OCI-LY7 (cell line): ENCODE data around the gene BAHCC1. TPM values are rescaled to one million over a fixed set of nuclear protein-coding genes. Genes with fewer than 3 reads are reported as not detected.

Experiments
- BruUV-seq: library from RNA; stranded (reverse); fragments of 400-500 nt; replicated peaks from 2 replicates; lab custom pipeline; 2021; lab: Mats Ljungman, UMichigan
- CTCF ChIA-PET: fragments of 300-600 bp; sonication (Branson Sonifier 250); formaldehyde crosslinking; loops from one replicate; lab custom pipeline; 2022; ENCODE audit warnings: antibody characterized with exemption; ENCODE audit not compliant: unreplicated experiment; lab: Charles Lee
- POLR2A ChIA-PET: fragments of 300-600 bp; sonication (Branson Sonifier 250); formaldehyde crosslinking; loops from one replicate; lab custom pipeline; 2022; ENCODE audit warnings: antibody characterized with exemption; lab: Charles Lee
- DNase-seq: peaks from one replicate; pipeline ENCODE4 v3.0.0-alpha.2; 2015; ENCODE audit warnings: low spot score
- H2AFZ ChIP-seq: fragments of 200-600 bp; sonication (generic), shearing (Covaris generic); 2 replicates; pipeline ENCODE4 v1.6.1; 2014; ENCODE audit warnings: mild to moderate bottlenecking, antibody characterized with exemption, low read length, moderate library complexity
- H3K27ac ChIP-seq: fragments of 200-600 bp; sonication (generic); 2 replicates; pipeline ENCODE4 v1.5.1; 2014; ENCODE audit warnings: mixed run types, low read depth, mild to moderate bottlenecking, moderate library complexity, low read length, inconsistent platforms; ENCODE audit not compliant: poor library complexity, severe bottlenecking
- H3K36me3 ChIP-seq: fragments of 200-600 bp; sonication (generic); 2 replicates; pipeline ENCODE4 v1.6.1; 2014; ENCODE audit warnings: mild to moderate bottlenecking, antibody characterized with exemption, low read length, moderate library complexity, mixed read lengths; ENCODE audit not compliant: insufficient read depth
- H3K4me1 ChIP-seq: fragments of 200-600 bp; sonication (generic); 2 replicates; pipeline ENCODE4 v1.5.1; 2014; ENCODE audit warnings: mild to moderate bottlenecking, low read length; ENCODE audit not compliant: insufficient read depth, poor library complexity, severe bottlenecking
- H3K4me2 ChIP-seq: fragments of 200-600 bp; sonication (generic); 2 replicates; pipeline ENCODE4 v1.6.1; 2014; ENCODE audit warnings: mild to moderate bottlenecking, low read length
- H3K4me3 ChIP-seq: fragments of 200-600 bp; sonication (generic); 2 replicates; pipeline ENCODE4 v1.5.1; 2014; ENCODE audit warnings: mild to moderate bottlenecking, low read depth, low read length; ENCODE audit not compliant: poor library complexity, severe bottlenecking
- H3K79me2 ChIP-seq: fragments of 200-600 bp; sonication (generic); 2 replicates; pipeline ENCODE4 v1.6.1; 2016; ENCODE audit warnings: low read depth, mild to moderate bottlenecking, low read length, moderate library complexity, mixed read lengths; ENCODE audit not compliant: insufficient read depth
- H3K9me2 ChIP-seq: fragments of 200-600 bp; sonication (generic); 2 replicates; pipeline ENCODE4 v1.6.1; 2016; ENCODE audit warnings: mild to moderate bottlenecking, low read length, mixed read lengths; ENCODE audit not compliant: insufficient read depth
- H3K9me3 ChIP-seq: fragments of 200-600 bp; sonication (generic); 2 replicates; pipeline ENCODE4 v1.6.1; 2014; ENCODE audit warnings: mild to moderate bottlenecking, mixed run types, low read length, mixed read lengths
- H4K20me1 ChIP-seq: fragments of 200-600 bp; sonication (generic); 2 replicates; pipeline ENCODE4 v1.6.1; 2014; ENCODE audit warnings: mild to moderate bottlenecking, antibody characterized with exemption, low read length, moderate library complexity, mixed read lengths; ENCODE audit not compliant: insufficient read depth
- EZH2phosphoT487 ChIP-seq: fragments of 200-600 bp; sonication (generic); IDR thresholded peaks from 2 replicates; pipeline ENCODE4 v1.6.1; 2018; ENCODE audit warnings: low read depth, borderline replicate concordance, mild to moderate bottlenecking, mixed run types, antibody characterized with exemption, low read length, moderate library complexity, mixed read lengths
- intact Hi-C: fragments of 100-400 bp; cut with micrococcal nuclease; formaldehyde crosslinking; loops from one replicate; pipeline ENCODE4 v1.10.0; 2022; ENCODE audit not compliant: unreplicated experiment
- total RNA-seq, 2 experiments: library from RNA; depleted of rRNA in 1 of 2; stranded (reverse); fragments of >200 nt in 1 of 2; shearing (Covaris generic) in 1 of 2; gene quantifications; 2 replicates each; pipeline ENCODE4 v1.2.3, GENCODE V29; 2014 to 2022
- TF ChIP-seq, protein P1 (sequence below): fragments of 200-600 bp; sonication (generic); conservative IDR thresholded peaks from 2 replicates; pipeline ENCODE4 v1.5.1; 2014; ENCODE audit warnings: mild to moderate bottlenecking, antibody characterized with exemption, low read length, moderate library complexity, mixed read lengths

The BAHCC1 gene
- total RNA-seq, 2 experiments from 2014 or later: 5.2 to 5.5 TPM

DNA sequence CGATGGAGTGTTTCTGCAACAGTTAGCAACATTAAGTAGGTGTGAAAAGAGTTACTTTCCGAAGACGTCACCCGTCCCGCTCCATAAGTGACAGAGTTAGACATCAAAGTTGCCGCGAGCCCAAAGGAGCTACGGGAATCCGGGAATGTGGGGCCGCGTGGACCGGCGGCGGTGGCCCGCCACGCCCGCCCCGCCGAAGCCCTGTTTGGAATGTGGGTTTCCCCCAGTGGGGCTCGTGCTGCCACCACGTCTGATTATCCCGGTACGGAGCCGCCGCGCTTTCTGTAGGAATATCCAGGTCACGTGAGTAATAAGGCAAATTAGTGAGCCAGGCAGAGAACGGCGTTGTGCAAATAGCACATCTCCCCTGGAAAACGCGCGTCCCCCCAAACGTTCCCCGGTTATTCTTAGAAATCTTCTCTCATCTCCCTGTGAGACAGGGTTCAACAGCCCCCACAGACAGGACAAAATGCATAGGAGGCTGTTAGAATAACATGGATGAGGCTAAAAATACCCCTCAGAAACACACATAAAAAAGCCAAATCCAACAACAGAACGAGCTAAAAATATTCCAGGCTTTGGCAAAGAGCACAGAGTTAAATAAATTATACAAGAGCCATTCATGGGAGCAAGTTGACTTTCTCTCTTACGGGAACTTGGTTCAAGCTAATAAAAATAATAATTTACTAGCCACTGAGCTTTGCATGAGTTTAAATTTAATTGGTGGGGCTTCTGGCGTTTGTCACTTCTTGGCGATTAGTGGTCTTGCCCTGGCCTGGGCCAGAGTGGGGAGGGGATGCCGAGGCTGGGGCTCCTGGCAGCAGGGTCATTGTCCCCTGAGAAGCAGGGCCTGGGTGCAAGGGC is 8.6 kb downstream of the BAHCC1 start:
- H2AFZ ChIP-seq: no peak overlapping the region
- CTCF ChIA-PET: no interaction called here
- no peak for DNase-seq
- no peaks in the 10 kb centered on the region for H3K9me2 ChIP-seq
- intact Hi-C loops: no loop called here
- H4K20me1 ChIP-seq: no peaks in the 10 kb centered on the region
- H3K36me3 ChIP-seq: no peaks in the 10 kb centered on the region
- no peaks in the 10 kb centered on the region for H3K79me2 ChIP-seq
- no peak overlapping the region for H3K4me3 ChIP-seq
- BruUV-seq: no TSS peak
- POLR2A ChIA-PET: interaction anchor here (1.8 kb wide), 1 partner anchor 9 kb away, joined by 6 read pairs; the partner anchor contains the start of gene BAHCC1
- no peak for TF ChIP-seq EZH2phosphoT487
- no peak overlapping the region for H3K27ac ChIP-seq
- no peak overlapping the region for H3K4me2 ChIP-seq
- no peaks in the 10 kb centered on the region for H3K9me3 ChIP-seq
- peaks cover 11% of the 10 kb centered on the region for H3K4me1 ChIP-seq

DNA sequence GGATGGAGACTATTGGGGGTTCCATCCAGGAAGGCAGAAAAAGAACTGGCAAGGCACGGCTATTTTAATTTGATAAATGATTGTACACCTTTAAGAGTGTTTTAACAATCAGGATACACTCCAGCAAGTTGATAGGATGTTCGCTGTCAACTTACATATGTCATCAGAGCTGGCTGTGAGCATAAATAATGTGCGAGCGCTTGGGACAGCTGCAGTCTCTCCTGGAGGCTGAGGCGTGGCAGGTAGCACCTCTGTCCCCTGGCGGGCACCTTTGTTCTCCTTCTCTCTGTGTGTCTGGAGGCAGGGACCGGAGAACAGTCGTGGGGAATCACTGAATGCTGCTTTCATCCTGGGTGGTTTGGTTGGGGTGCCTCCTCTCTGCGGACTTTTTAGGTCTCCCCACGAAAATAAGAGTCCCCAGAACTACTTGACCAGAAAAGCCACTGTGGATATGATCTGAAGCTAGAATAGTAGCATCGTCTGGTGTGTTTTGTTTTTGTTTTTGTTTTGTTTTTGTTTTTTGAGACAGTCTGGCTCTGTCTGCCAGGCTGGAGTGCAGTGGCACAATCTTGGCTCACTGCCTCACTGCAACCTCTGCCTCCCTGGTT is 9.4 kb downstream of the BAHCC1 start:
- Histone ChIP-seq H3K4me2 (no peak overlapping the region), H4K20me1 (no peaks in the 10 kb centered on the region), H3K79me2 (no peaks in the 10 kb centered on the region), H3K9me2 (no peaks in the 10 kb centered on the region), H3K36me3 (no peaks in the 10 kb centered on the region), H3K4me1 (peaks cover 11% of the 10 kb centered on the region), H3K4me3 (no peak overlapping the region), H2AFZ (no peak overlapping the region), H3K27ac (no peak overlapping the region), H3K9me3 (no peaks in the 10 kb centered on the region)
- TF ChIP-seq, protein P1, sequence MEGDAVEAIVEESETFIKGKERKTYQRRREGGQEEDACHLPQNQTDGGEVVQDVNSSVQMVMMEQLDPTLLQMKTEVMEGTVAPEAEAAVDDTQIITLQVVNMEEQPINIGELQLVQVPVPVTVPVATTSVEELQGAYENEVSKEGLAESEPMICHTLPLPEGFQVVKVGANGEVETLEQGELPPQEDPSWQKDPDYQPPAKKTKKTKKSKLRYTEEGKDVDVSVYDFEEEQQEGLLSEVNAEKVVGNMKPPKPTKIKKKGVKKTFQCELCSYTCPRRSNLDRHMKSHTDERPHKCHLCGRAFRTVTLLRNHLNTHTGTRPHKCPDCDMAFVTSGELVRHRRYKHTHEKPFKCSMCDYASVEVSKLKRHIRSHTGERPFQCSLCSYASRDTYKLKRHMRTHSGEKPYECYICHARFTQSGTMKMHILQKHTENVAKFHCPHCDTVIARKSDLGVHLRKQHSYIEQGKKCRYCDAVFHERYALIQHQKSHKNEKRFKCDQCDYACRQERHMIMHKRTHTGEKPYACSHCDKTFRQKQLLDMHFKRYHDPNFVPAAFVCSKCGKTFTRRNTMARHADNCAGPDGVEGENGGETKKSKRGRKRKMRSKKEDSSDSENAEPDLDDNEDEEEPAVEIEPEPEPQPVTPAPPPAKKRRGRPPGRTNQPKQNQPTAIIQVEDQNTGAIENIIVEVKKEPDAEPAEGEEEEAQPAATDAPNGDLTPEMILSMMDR: peak; percentile 25; the same call in 1 of the 2 replicates
- no peak for TF ChIP-seq EZH2phosphoT487
- ChIA-PET POLR2A (interaction anchor here (0.6 to 1.8 kb wide), 2 partner anchors 10 to 102 kb away, joined by 4 to 6 read pairs; partner anchors contain the start of gene BAHCC1), CTCF (no interaction called here)
- BruUV-seq: no TSS peak
- DNase-seq: peak; percentile 35
- intact Hi-C loops: no loop called here

DNA sequence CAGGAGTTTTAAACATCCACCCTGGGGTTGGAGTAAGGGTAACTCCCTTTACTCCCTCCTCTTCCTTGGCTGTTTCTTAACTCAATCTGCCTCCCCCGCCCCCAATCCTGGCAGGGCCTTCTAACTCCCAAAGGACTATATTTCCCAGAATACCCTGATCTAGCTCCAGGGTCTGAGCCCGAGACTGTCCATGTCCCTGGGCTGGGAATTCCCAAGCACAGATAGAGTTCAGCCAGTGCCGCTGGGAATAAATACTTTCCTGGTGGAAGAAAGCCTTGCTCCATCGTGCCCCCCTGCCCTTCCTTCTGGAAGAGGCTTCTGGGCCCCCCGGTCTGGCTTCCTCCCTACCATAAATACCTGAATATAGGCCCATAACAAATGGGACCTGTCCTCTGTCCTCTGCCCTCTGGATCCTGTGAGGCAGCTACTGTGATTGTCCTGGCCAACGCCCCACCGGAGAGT is 10.2 kb downstream of the BAHCC1 start:
- no peaks in the 10 kb centered on the region for H3K36me3 ChIP-seq
- no peaks in the 10 kb centered on the region for H3K79me2 ChIP-seq
- no peak overlapping the region for H2AFZ ChIP-seq
- no TSS peak for BruUV-seq
- no peak for DNase-seq
- POLR2A ChIA-PET: interaction anchor here (0.6 to 1.8 kb wide), 2 partner anchors 11 to 101 kb away, joined by 4 to 6 read pairs; partner anchors contain the start of gene BAHCC1
- intact Hi-C loops: no loop called here
- no peak overlapping the region for H3K27ac ChIP-seq
- CTCF ChIA-PET: no interaction called here
- no peak overlapping the region for H3K4me3 ChIP-seq
- no peaks in the 10 kb centered on the region for H4K20me1 ChIP-seq
- peaks cover 11% of the 10 kb centered on the region for H3K4me1 ChIP-seq
- TF ChIP-seq, protein P1: no peak
- TF ChIP-seq EZH2phosphoT487: no peak
- H3K4me2 ChIP-seq: no peak overlapping the region
- no peaks in the 10 kb centered on the region for H3K9me3 ChIP-seq
- no peaks in the 10 kb centered on the region for H3K9me2 ChIP-seq
